Large intestine (tissue), 3 donors: ENCODE measurements around the gene ARL4A. TPM values are rescaled to one million over a fixed set of nuclear protein-coding genes. Genes with fewer than 3 reads are reported as not detected.
A peak's percentile ranks its signal among the peaks of the same experiment; 100 is the strongest.

Experiments used
- DNase-seq, 2 donors: peaks; one replicate each; pipeline versions ENCODE4 v3.0.0 to v3.0.0-alpha.2; 2013
- H3K27ac ChIP-seq: one replicate; pipeline ENCODE4 v1.5.1; 2013; ENCODE audit warnings: low read length
- H3K27me3 ChIP-seq: 2 replicates; pipeline ENCODE4 v1.6.1; 2013; ENCODE audit warnings: low read length; ENCODE audit not compliant: control insufficient read depth, insufficient read depth
- H3K36me3 ChIP-seq: 2 replicates; pipeline ENCODE4 v1.6.1; 2013; ENCODE audit warnings: low read length; ENCODE audit not compliant: control insufficient read depth, insufficient read depth
- H3K4me1 ChIP-seq: one replicate; pipeline ENCODE4 v1.6.1; 2013; ENCODE audit warnings: low read length; ENCODE audit not compliant: control insufficient read depth, insufficient read depth
- H3K4me3 ChIP-seq: one replicate; pipeline ENCODE4 v1.5.1; 2013; ENCODE audit warnings: low read length
- H3K9me3 ChIP-seq: one replicate; pipeline ENCODE4 v1.6.1; 2013; ENCODE audit warnings: mild to moderate bottlenecking, low read depth, low read length, moderate library complexity; ENCODE audit not compliant: control insufficient read depth
- WGBS: methylation state at CpG from one replicate; pipeline ENCODE4 v1.1.5; 2013; ENCODE audit warnings: low lambda C conversion rate; ENCODE audit not compliant: insufficient coverage; 5-methylcytosine and 5-hydroxymethylcytosine counted together
- polyA plus RNA-seq: library from polyadenylated mRNA; unstranded; fragments of 120-200 nt; gene quantifications from one replicate; pipeline ENCODE4 v1.2.1, GENCODE V29; 2013

ARL4A gene
- polyA plus RNA-seq, 1 donor, result 75.2 TPM

GRCh38 chr7:12714379-12714737, 26.9 kb downstream of the ARL4A start:
- Histone ChIP-seq H3K36me3 (no peaks in the 10 kb centered on the region), H3K9me3 (peaks cover 8% of the 10 kb centered on the region), H3K4me1 (peaks cover 28% of the 10 kb centered on the region), H3K27ac (peak overlapping the region; percentile 86), H3K27me3 (no peaks in the 10 kb centered on the region), H3K4me3 (no peak overlapping the region)
- WGBS, result no CpG with 5 or more reads among the region's 1 CpG
- DNase-seq, result no peak

GRCh38 chr7:12715372-12716133, 28.1 kb downstream of the ARL4A start:
- Histone ChIP-seq H3K27ac (peak overlapping the region; percentile 77), H3K4me1 (peaks cover 23% of the 10 kb centered on the region), H3K27me3 (no peaks in the 10 kb centered on the region), H3K4me3 (no peak overlapping the region), H3K9me3 (peaks cover 8% of the 10 kb centered on the region), H3K36me3 (no peaks in the 10 kb centered on the region)
- no CpG with 5 or more reads among the region's 12 CpGs for WGBS
- DNase-seq, result peak; percentile 69 to 90

GRCh38 chr7:12716134-12716681, 28.8 kb downstream of the ARL4A start:
- Histone ChIP-seq H3K9me3 (peaks cover 8% of the 10 kb centered on the region), H3K4me3 (no peak overlapping the region), H3K27ac (peak overlapping the region; percentile 77), H3K4me1 (peaks cover 23% of the 10 kb centered on the region), H3K27me3 (no peaks in the 10 kb centered on the region), H3K36me3 (no peaks in the 10 kb centered on the region)
- 100% methylated on average over 1 of the region's 7 CpGs for whole genome bisulfite sequencing
- no peak for DNase-seq

- no CpG with 5 or more reads among the region's 3 CpGs for WGBS
- H3K9me3 ChIP-seq, result peaks cover 3% of the 10 kb centered on the region
- no peak overlapping the region for H3K27ac ChIP-seq
- no peak for DNase-seq
- H3K36me3 ChIP-seq, result no peaks in the 10 kb centered on the region
- peaks cover 20% of the 10 kb centered on the region for H3K4me1 ChIP-seq
- no peak overlapping the region for H3K4me3 ChIP-seq
- no peaks in the 10 kb centered on the region for H3K27me3 ChIP-seq
These were observed 29.3 kb downstream of the ARL4A start for GRCh38 chr7:12716722-12717121.

- Histone ChIP-seq H3K9me3 (peaks cover 3% of the 10 kb centered on the region), H3K27ac (no peak overlapping the region), H3K4me3 (no peak overlapping the region), H3K4me1 (peaks cover 22% of the 10 kb centered on the region), H3K27me3 (no peaks in the 10 kb centered on the region), H3K36me3 (no peaks in the 10 kb centered on the region)
- DNase-seq, result no peak
- WGBS, result 78% methylated on average over 1 of the region's 5 CpGs
These were observed 31.9 kb downstream of the ARL4A start for GRCh38 chr7:12719141-12719919.

GRCh38 chr7:12719981-12720865, 32.8 kb downstream of the ARL4A start:
- no peak overlapping the region for H3K27ac ChIP-seq
- peaks cover 3% of the 10 kb centered on the region for H3K9me3 ChIP-seq
- H3K36me3 ChIP-seq, result no peaks in the 10 kb centered on the region
- no peak for DNase-seq
- H3K4me3 ChIP-seq, result no peak overlapping the region
- peaks cover 19% of the 10 kb centered on the region for H3K4me1 ChIP-seq
- 71% methylated on average over 3 of the region's 17 CpGs for WGBS
- no peaks in the 10 kb centered on the region for H3K27me3 ChIP-seq

- whole genome bisulfite sequencing, result 83% methylated on average over 2 of the region's 6 CpGs
- peaks cover 12% of the 10 kb centered on the region for H3K4me1 ChIP-seq
These were observed 33.9 kb downstream of the ARL4A start for GRCh38 chr7:12721286-12721830.

GRCh38 chr7:12722136-12722535, 34.7 kb downstream of the ARL4A start:
- peak overlapping the region; percentile 81 for H3K27ac ChIP-seq
- no peaks in the 10 kb centered on the region for H3K36me3 ChIP-seq
- 100% methylated on average over 1 of the region's 2 CpGs for WGBS
- DNase-seq, result no peak
- no peaks in the 10 kb centered on the region for H3K27me3 ChIP-seq
- peaks cover 11% of the 10 kb centered on the region for H3K4me1 ChIP-seq
- H3K4me3 ChIP-seq, result no peak overlapping the region
- H3K9me3 ChIP-seq, result peaks cover 3% of the 10 kb centered on the region

More at GRCh38 chr7:12721286-12721830, 33.9 kb downstream of the ARL4A start:
- Histone ChIP-seq H3K27ac (no peak overlapping the region), H3K9me3 (peaks cover 3% of the 10 kb centered on the region), H3K36me3 (no peaks in the 10 kb centered on the region), H3K4me3 (no peak overlapping the region), H3K27me3 (no peaks in the 10 kb centered on the region)
- DNase-seq, result no peak

- H3K4me1 ChIP-seq, result peaks cover 11% of the 10 kb centered on the region
- H3K9me3 ChIP-seq, result peaks cover 1% of the 10 kb centered on the region
- H3K27ac ChIP-seq, result peak overlapping the region; percentile 81
- no peaks in the 10 kb centered on the region for H3K36me3 ChIP-seq
- WGBS, result 60% methylated on average over 3 of the region's 4 CpGs
- no peak overlapping the region for H3K4me3 ChIP-seq
- H3K27me3 ChIP-seq, result no peaks in the 10 kb centered on the region
- peak; percentile 48 to 76 for DNase-seq
These were observed 35.5 kb downstream of the ARL4A start for GRCh38 chr7:12722636-12723605.
